Measurements from ENCODE around the gene ARHGEF26. TPM values are rescaled to one million over a fixed set of nuclear protein-coding genes. Genes with fewer than 3 reads are reported as not detected.

Gene ARHGEF26
- total and polyA plus RNA-seq, 12 donors = 0.74 to 2.3 (median 1.1) TPM

DNA sequence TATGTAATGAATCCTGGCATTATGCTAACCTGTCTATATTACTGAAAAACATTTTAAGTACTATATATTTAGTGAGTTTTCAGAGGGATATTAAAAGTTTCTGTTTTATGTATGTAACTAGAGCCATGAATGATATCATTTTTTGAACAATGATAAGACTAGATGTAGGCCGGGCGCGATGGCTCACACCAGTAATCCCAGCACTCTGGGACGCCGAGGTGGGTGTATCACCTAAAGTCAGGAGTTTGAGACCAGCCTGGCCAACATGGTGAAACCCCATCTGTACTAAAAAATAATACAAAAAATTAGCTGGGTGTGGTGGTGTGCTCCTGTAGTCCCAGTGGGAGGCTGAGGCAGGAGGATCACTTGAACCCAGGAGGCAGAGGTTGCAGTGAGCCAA lies 169.0 kb downstream of the ARHGEF26 start:
- H3K4me1 ChIP-seq = no peaks in the 10 kb centered on the region
- intact Hi-C loops (cut with DNase I) = no loop called here
- H3K4me3 ChIP-seq = no peak overlapping the region
- ATAC-seq (no peak), DNase-seq (no peak)
- WGBS, 2 donors = 94 to 98% methylated on average over 5 of the region's 5 CpGs
- H3K27ac ChIP-seq = no peak overlapping the region
- H3K36me3 ChIP-seq = peaks cover 0 to 100% (median 68%) of the 10 kb centered on the region in 9 donors
- no peaks in the 10 kb centered on the region for H3K9me3 ChIP-seq
- H3K27me3 ChIP-seq = no peaks in the 10 kb centered on the region
- TF ChIP-seq, protein P1, sequence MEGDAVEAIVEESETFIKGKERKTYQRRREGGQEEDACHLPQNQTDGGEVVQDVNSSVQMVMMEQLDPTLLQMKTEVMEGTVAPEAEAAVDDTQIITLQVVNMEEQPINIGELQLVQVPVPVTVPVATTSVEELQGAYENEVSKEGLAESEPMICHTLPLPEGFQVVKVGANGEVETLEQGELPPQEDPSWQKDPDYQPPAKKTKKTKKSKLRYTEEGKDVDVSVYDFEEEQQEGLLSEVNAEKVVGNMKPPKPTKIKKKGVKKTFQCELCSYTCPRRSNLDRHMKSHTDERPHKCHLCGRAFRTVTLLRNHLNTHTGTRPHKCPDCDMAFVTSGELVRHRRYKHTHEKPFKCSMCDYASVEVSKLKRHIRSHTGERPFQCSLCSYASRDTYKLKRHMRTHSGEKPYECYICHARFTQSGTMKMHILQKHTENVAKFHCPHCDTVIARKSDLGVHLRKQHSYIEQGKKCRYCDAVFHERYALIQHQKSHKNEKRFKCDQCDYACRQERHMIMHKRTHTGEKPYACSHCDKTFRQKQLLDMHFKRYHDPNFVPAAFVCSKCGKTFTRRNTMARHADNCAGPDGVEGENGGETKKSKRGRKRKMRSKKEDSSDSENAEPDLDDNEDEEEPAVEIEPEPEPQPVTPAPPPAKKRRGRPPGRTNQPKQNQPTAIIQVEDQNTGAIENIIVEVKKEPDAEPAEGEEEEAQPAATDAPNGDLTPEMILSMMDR (IDR thresholded peaks at IDR 0.05) = no peak

DNA sequence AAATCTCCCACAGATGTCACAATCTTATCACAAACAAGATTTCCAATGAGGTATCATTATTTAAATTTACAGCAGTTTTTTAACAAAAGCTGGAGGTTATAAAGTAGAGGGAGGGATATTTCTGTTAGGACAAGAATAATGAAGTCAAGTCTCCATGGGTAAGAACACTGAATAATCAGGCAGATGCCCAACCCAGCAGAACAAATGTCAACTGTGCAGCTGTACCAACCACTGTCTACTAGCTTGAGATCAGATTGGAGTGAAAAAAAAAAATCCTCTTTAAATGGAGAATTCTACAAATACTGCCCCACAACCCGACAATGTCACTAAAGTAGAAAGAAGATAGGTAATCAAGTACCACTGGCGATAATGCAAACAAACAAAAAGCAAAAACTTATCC lies 172.8 kb downstream of the ARHGEF26 start:
- H3K4me3 ChIP-seq = no peak overlapping the region
- H3K36me3 ChIP-seq = peaks cover 0 to 100% (median 61%) of the 10 kb centered on the region in 9 donors
- 98 to 99% methylated on average over 2 of the region's 2 CpGs for WGBS, 2 donors
- no peaks in the 10 kb centered on the region for H3K27me3 ChIP-seq
- intact Hi-C loops (cut with DNase I) = no loop called here
- ATAC-seq (no peak), DNase-seq (no peak)
- H3K4me1 ChIP-seq = peaks cover 0 to 7% (median 0%) of the 10 kb centered on the region in 9 donors
- no peak overlapping the region for H3K27ac ChIP-seq
- TF ChIP-seq, protein P1 (IDR thresholded peaks at IDR 0.05) = no peak
- H3K9me3 ChIP-seq = no peaks in the 10 kb centered on the region

DNA sequence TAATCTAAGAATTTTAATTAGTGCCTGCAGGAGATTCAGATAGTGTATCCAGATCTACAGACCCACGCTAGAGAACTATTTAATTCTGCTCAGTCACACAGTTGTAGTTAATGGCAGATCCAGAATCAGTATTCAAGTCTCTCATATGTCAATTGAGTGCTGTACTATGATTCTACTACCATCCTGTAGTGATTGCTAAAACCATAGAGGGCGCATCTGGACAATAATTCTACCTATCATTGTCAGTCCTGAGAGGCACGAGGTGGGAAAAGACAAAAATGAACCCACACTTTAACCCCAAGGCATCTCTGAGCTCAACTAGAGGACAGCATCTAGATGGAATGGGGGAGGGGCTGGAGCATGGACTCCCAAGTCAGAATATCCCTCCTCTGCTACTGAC lies 180.4 kb downstream of the ARHGEF26 start:
- peaks cover 0 to 100% (median 56%) of the 10 kb centered on the region in 9 donors for H3K36me3 ChIP-seq
- ATAC-seq (no peak), DNase-seq (no peak)
- TF ChIP-seq, protein P1 (IDR thresholded peaks at IDR 0.05) = no peak
- H3K27ac ChIP-seq = no peak overlapping the region
- intact Hi-C loops (cut with DNase I) = no loop called here
- H3K4me1 ChIP-seq = peaks cover 0 to 7% (median 0%) of the 10 kb centered on the region in 9 donors
- no peaks in the 10 kb centered on the region for H3K27me3 ChIP-seq
- no peak overlapping the region for H3K4me3 ChIP-seq
- H3K9me3 ChIP-seq = no peaks in the 10 kb centered on the region
- 78 to 83% methylated on average over 3 of the region's 3 CpGs for WGBS, 2 donors

DNA sequence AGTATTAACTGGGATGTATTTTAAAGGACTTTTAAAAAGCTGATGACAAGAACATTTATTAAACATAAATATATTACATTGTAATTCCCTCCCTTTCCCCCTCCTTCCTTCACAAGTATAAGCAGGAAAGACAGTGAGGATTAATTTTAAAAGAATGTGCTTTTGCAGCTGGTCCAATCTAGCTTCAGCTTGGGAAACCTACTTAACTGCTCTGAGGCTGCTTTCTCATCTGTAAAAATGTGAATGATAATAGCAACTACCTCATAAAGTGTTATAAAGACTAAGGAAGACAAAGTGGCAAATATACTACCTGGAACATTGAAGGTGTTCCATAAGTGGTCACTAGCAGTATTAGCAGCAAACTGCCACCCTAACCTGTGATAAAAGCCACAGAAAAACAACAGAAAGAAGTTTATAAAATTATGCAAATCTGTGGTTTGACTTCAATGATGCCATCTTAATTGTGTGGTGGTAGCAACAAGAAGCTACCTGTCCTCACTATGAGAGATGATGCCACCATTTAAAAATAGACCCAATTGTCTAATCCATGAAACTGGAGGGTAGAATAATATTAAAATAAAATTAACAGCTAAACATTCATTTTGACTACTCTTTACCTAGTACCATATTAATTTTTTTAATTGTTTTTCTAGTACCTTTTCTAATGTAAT lies 183.1 kb downstream of the ARHGEF26 start:
- no peaks in the 10 kb centered on the region for H3K4me1 ChIP-seq
- TF ChIP-seq, protein P1 (IDR thresholded peaks at IDR 0.05) = no peak
- intact Hi-C loops (cut with DNase I) = no loop called here
- no peak overlapping the region for H3K4me3 ChIP-seq
- H3K9me3 ChIP-seq = no peaks in the 10 kb centered on the region
- no peaks in the 10 kb centered on the region for H3K27me3 ChIP-seq
- H3K36me3 ChIP-seq = peaks cover 0 to 99% (median 56%) of the 10 kb centered on the region in 9 donors
- DNase-seq (no peak), ATAC-seq (no peak)
- no peak overlapping the region for H3K27ac ChIP-seq
